Breast epithelium (tissue), 4 donors: Measurements from ENCODE around the gene KAT2B. TPM values are rescaled to one million over a fixed set of nuclear protein-coding genes. Genes with fewer than 3 reads are reported as not detected.
A peak's percentile ranks its signal among the peaks of the same experiment; 100 is the strongest.
"Not testable (repeated sequence)": the region's sequence is repeated elsewhere in the genome, so short reads cannot be mapped to it uniquely, and the experiment has no call there.

Source experiments
- DNase-seq, 2 donors: peaks; one replicate each; pipeline ENCODE4 v3.0.0-alpha.2; 2019; ENCODE audit warnings: low spot score in 2 of 2
- H3K27ac ChIP-seq, 2 donors: fragments of 200-600 bp; sonication (generic) in 1 of 2; one replicate each; pipeline ENCODE4 v1.5.1; 2016 to 2019; ENCODE audit warnings: mild to moderate bottlenecking in 1 of 2
- H3K27me3 ChIP-seq, 2 donors: fragments of 200-600 bp; sonication (generic) in 1 of 2; one replicate each; pipeline versions ENCODE4 v1.5.1 to v1.6.0; 2017 to 2019; ENCODE audit warnings: control low read depth in 1 of 2, mild to moderate bottlenecking in 1 of 2
- H3K36me3 ChIP-seq: fragments of 200-600 bp; one replicate; pipeline ENCODE4 v1.5.1; 2019
- H3K4me1 ChIP-seq, 2 donors: fragments of 200-600 bp; sonication (generic); one replicate each; pipeline ENCODE4 v1.5.1; 2016 to 2019; ENCODE audit warnings: control low read depth in 1 of 2
- H3K4me3 ChIP-seq, 3 donors: fragments of 200-600 bp; sonication (generic); 1 replicate in 2 of 3; 2 replicates in 1 of 3; pipeline ENCODE4 v1.5.1; 2016 to 2019; ENCODE audit warnings: mild to moderate bottlenecking in 3 of 3, moderate library complexity in 2 of 3
- H3K9me3 ChIP-seq, 2 donors: fragments of 200-600 bp; sonication (generic) in 1 of 2; one replicate each; pipeline ENCODE4 v1.5.1; 2016 to 2019; ENCODE audit warnings: control low read depth in 1 of 2
- CTCF ChIP-seq, 3 donors: fragments of 450-650 bp; IDR thresholded peaks; one replicate each; pipeline ENCODE4 v1.5.1; 2016 to 2017; ENCODE audit warnings: antibody characterized with exemption in 3 of 3, mild to moderate bottlenecking in 3 of 3, moderate library complexity in 3 of 3
- POLR2A ChIP-seq: fragments of 450-650 bp; IDR thresholded peaks from one replicate; pipeline ENCODE4 v1.6.1; 2016; ENCODE audit warnings: antibody characterized with exemption, mild to moderate bottlenecking, moderate library complexity
- POLR2AphosphoS5 ChIP-seq, 3 donors: sonication (generic); formaldehyde crosslinking; IDR thresholded peaks; one replicate each; pipeline ENCODE4 v1.6.1; 2017; ENCODE audit warnings: antibody characterized with exemption in 3 of 3
- intact Hi-C: fragments of 100-400 bp; cut with DNase I; formaldehyde crosslinking; loops from one replicate; pipeline ENCODE4 v1.15.1; 2023; ENCODE audit warnings: low total_unique reads
- total RNA-seq, 3 donors: library from RNA; depleted of rRNA; stranded (reverse); fragments of >200 nt; gene quantifications; one replicate each; pipeline ENCODE4 v1.1.0, GENCODE V29; 2016

Gene KAT2B
- total RNA-seq, 3 donors from 2014 or later: 22.6 to 34.7 (median 34.0) TPM

DNA sequence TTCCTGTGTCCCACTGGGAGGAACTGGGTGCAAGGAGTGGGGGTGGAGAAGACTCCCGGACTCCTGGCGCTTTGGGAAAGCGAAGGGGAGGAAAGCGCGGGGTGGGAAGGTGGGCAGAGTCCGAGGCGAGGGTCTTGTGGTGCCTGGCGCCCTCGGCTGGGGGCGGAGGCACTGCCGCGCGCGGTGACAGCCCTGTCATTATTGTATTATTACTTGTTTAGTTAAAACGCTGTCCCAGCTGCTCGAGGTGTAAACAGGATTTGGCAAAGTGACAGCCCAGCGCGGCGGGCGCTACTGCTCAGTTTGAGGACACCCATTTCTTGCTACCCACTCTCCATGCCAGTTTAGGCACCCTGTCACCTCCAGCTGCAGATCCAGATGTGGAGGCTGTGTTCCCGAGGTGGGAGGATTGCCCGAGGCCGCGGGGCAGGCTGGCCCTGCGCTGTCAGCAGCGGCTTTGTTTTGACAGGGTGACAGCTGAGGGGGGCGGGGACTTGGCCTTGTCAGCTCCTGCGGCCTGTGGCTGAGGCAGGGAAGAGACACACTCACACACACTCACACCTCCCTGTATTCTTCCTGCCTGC is 1.0 kb downstream of the KAT2B start:
- peak overlapping the region; percentile 88 to 92 (median 89) for H3K4me3 ChIP-seq
- peak overlapping the region; percentile 94 for H3K27ac ChIP-seq
- no peak for TF ChIP-seq POLR2A
- peak in 1 of 3 donors; percentile 41 for TF ChIP-seq POLR2AphosphoS5 (IDR thresholded peaks at IDR 0.05)
- no peaks in the 10 kb centered on the region for H3K9me3 ChIP-seq
- no peaks in the 10 kb centered on the region for H3K27me3 ChIP-seq
- H3K36me3 ChIP-seq: no peaks in the 10 kb centered on the region
- peaks cover 0 to 6% of the 10 kb centered on the region in 2 donors for H3K4me1 ChIP-seq
- DNase-seq: peak; percentile 73 to 85
- intact Hi-C loops: no loop called here

DNA sequence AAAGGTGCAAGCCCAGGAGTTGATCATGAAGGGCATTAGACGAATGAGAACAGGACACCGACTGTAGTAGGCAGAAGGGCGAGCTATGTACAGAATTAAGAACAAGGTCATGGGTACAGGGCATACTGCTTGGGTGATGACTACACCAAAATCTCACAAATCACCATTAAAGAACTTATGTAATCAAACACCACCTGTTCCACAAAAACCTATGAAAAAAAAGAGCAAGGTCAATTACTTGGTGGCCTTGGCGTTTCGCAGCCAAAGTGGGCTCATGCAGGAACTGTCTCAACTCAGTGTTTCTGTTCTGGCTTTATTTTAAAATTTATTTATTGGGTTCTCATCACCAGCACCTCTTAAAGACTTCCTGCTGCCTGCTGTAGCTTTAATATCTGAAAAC is 2.1 kb downstream of the KAT2B start:
- H3K9me3 ChIP-seq: no peaks in the 10 kb centered on the region
- no peak for DNase-seq
- peak overlapping the region in 1 of 2 donors; percentile 94 for H3K27ac ChIP-seq
- H3K36me3 ChIP-seq: no peaks in the 10 kb centered on the region
- intact Hi-C loops: no loop called here
- H3K27me3 ChIP-seq: no peaks in the 10 kb centered on the region
- TF ChIP-seq POLR2A (no peak), CTCF (IDR thresholded peaks at IDR 0.05) (no peak), POLR2AphosphoS5 (IDR thresholded peaks at IDR 0.05) (no peak)
- H3K4me3 ChIP-seq: no peak overlapping the region
- H3K4me1 ChIP-seq: peaks cover 0 to 6% of the 10 kb centered on the region in 2 donors

DNA sequence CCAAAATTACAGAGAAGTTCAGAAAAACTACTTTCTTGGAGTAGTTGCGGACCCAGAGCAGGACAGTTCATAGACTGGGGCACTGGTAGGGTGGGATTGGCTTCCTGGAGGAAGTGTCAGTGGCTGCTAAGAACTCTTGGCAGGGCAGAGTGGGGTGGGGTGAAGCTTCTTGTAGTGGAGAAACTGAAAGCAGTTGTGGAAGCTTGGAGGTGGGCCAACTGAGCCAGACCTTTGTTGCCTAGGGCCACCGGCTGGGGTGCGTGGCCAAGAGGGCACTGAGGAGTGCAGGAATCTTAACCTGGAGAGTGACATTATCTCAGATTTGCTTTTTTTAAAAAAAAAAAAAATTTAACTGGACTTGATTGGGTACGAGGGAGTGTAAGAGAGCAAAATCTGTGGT is 3.1 kb downstream of the KAT2B start:
- TF ChIP-seq POLR2A: no peak
- no peak for TF ChIP-seq CTCF (IDR thresholded peaks at IDR 0.05)
- TF ChIP-seq POLR2AphosphoS5 (IDR thresholded peaks at IDR 0.05): no peak
- intact Hi-C loops: no loop called here
- peak overlapping the region; percentile 17 to 30 (median 20) for H3K4me3 ChIP-seq
- peak; percentile 67 to 75 for DNase-seq
- peaks cover 0 to 5% of the 10 kb centered on the region in 2 donors for H3K4me1 ChIP-seq
- H3K36me3 ChIP-seq: no peaks in the 10 kb centered on the region
- H3K27me3 ChIP-seq: no peaks in the 10 kb centered on the region
- H3K9me3 ChIP-seq: no peaks in the 10 kb centered on the region
- peak overlapping the region; percentile 65 to 77 for H3K27ac ChIP-seq

DNA sequence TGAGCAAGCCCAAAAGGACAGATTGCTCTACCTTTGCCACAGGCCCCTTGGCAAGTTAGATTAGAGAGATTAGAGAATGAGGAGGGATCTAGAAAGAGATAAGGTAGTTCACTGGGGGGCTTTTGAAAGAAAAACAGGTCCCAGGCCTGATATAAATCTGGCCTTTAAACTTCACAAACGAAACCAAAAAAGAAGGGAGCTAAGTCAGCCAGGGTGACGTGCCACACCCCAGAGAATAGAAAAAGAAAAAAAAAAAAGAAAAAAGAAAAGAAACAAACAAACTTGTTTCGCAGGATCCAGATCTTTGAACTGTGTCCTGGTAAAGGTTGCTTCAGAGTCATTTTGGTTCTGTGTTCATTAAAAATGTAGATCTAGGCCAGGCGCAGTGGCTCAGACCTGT is 3.6 kb downstream of the KAT2B start:
- TF ChIP-seq CTCF (IDR thresholded peaks at IDR 0.05) (no peak), POLR2A (no peak), POLR2AphosphoS5 (IDR thresholded peaks at IDR 0.05) (no peak)
- DNase-seq: no peak
- intact Hi-C loops: no loop called here

GRCh38 chr3:20045141-20045540 is 4.9 kb downstream of the KAT2B start:
- DNase-seq, H3K9me3 ChIP-seq, intact Hi-C loops, H3K27me3 ChIP-seq, H3K4me1 ChIP-seq, H3K36me3 ChIP-seq, H3K4me3 ChIP-seq, H3K27ac ChIP-seq: not testable (repeated sequence)

More for the DNA sequence above, 3.6 kb downstream of the KAT2B start:
- no peaks in the 10 kb centered on the region for H3K36me3 ChIP-seq
- H3K4me1 ChIP-seq: peaks cover 0 to 1% of the 10 kb centered on the region in 2 donors
- H3K4me3 ChIP-seq: peak overlapping the region; percentile 17 to 30 (median 20)
- no peaks in the 10 kb centered on the region for H3K9me3 ChIP-seq
- H3K27me3 ChIP-seq: no peaks in the 10 kb centered on the region
- peak overlapping the region; percentile 8 to 77 for H3K27ac ChIP-seq

DNA sequence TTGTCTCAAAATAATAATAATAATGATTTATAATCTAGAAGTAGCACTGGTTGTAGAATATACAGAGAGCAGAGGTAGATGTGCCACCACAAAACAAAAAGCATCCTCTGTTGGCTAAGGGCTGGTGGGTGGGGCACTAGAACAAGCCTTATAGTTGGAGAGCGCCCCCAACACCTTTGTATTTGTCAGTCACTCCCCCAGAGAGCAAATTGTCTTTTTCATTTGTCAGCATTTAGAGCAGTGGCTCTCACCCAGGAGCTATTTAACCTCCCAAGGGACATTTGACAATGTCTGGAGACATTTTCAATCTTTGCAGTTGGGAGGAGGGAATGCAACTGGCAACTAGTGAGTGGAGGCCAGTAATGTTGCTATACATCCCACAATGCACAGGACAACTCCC is 6.3 kb downstream of the KAT2B start:
- Histone ChIP-seq H3K4me3 (no peak overlapping the region), H3K36me3 (no peaks in the 10 kb centered on the region), H3K27me3 (no peaks in the 10 kb centered on the region), H3K4me1 (no peaks in the 10 kb centered on the region), H3K27ac (no peak overlapping the region), H3K9me3 (no peaks in the 10 kb centered on the region)
- TF ChIP-seq POLR2A (no peak), POLR2AphosphoS5 (IDR thresholded peaks at IDR 0.05) (no peak), CTCF (IDR thresholded peaks at IDR 0.05) (no peak)
- intact Hi-C loops: loop anchor here (1.0 kb wide), 2 partner anchors 23 kb away; no protein-coding TSS in a partner anchor
- DNase-seq: no peak
